ENCODE results near the gene EFCAB8. TPM values are rescaled to one million over a fixed set of nuclear protein-coding genes. Genes with fewer than 3 reads are reported as not detected.

EFCAB8 gene
- total RNA-seq, 1 donor from 2014 or later = 1.1 TPM

DNA sequence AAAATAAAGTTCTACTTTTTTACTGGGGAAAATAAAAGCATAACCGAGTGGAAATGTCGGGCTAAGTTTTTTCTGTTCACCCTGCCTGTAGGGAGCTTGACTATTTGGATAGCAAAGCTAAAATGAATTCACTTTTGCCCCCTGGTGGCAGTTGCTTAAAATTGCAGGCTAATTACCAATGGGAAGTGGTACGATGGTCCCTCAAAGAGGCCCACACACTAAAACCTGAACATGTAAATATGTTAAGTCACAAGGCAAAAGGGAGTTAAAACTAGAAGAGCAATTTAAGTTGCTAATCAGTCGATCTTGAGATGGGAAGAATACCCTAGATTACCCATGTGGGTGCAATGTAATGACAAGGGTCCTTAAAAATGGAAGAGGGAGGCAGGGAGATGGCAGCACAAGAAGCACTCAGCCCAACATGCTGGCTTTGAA is 146.4 kb downstream of the EFCAB8 start:
- DNase-seq (ENCODE audit: low spot score) = no peak

DNA sequence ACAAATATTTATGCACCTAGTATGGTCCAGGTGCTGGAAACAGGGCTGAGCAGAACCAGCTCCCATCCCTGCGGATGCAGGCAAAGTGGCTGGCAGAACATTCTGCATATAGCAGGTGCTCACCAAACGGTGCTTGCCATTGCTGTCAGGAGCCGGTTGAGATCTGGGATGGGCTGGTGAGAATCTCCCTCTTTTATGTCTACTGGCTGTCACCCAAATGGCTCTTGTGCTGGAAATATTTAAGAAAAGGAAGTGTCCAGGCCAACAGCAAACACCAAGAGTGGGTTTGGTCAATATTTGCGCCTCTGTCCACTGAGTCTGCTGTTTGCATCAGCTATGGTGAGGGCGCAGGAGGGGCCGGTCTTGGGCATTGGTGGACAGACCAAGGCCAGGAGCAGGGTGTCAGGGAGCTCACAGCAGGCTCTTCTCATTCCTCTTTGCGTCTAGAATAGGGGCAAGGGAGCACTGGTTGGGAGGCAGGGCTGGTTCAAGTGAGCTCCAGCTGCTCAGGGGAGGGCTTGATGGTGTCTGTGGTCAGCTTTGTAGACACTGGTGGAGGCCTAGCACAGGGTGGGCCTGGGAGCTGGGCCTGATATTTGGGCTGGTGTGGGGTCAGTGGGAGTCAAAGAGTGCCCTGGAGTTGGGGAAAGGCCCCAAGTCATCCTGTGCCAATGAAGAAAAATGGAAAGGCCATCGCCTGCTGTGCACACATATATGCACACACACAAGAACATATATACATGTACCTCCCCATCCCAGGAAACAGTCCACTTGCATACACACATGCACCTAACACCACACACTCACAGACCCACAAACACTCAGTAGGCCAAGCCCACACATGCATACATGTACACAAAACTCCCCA is 147.4 kb downstream of the EFCAB8 start:
- no peaks in the 10 kb centered on the region for H3K9me3 Mint-ChIP-seq (ENCODE audit: unreplicated experiment)
- H3K36me3 Mint-ChIP-seq (ENCODE audit: low read depth, unreplicated experiment) = peaks cover 4% of the 10 kb centered on the region
- H3K27me3 Mint-ChIP-seq (ENCODE audit: unreplicated experiment) = peaks cover 7% of the 10 kb centered on the region
- DNase-seq (ENCODE audit: low spot score) = no peak
- H3K27ac Mint-ChIP-seq (ENCODE audit: unreplicated experiment) = no peak overlapping the region
- TF ChIP-seq, protein P1, sequence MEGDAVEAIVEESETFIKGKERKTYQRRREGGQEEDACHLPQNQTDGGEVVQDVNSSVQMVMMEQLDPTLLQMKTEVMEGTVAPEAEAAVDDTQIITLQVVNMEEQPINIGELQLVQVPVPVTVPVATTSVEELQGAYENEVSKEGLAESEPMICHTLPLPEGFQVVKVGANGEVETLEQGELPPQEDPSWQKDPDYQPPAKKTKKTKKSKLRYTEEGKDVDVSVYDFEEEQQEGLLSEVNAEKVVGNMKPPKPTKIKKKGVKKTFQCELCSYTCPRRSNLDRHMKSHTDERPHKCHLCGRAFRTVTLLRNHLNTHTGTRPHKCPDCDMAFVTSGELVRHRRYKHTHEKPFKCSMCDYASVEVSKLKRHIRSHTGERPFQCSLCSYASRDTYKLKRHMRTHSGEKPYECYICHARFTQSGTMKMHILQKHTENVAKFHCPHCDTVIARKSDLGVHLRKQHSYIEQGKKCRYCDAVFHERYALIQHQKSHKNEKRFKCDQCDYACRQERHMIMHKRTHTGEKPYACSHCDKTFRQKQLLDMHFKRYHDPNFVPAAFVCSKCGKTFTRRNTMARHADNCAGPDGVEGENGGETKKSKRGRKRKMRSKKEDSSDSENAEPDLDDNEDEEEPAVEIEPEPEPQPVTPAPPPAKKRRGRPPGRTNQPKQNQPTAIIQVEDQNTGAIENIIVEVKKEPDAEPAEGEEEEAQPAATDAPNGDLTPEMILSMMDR (IDR thresholded peaks at IDR 0.05; ENCODE audit: unreplicated experiment) = no peak
- peaks cover 6% of the 10 kb centered on the region for H3K4me1 Mint-ChIP-seq (ENCODE audit: unreplicated experiment)
- no peak overlapping the region for H3K4me3 Mint-ChIP-seq (ENCODE audit: unreplicated experiment)

More for the DNA sequence above, 146.4 kb downstream of the EFCAB8 start:
- Mint-ChIP-seq H3K27me3 (ENCODE audit: unreplicated experiment) (peaks cover 8% of the 10 kb centered on the region), H3K36me3 (ENCODE audit: low read depth, unreplicated experiment) (peaks cover 4% of the 10 kb centered on the region), H3K4me1 (ENCODE audit: unreplicated experiment) (peaks cover 6% of the 10 kb centered on the region), H3K27ac (ENCODE audit: unreplicated experiment) (no peak overlapping the region), H3K4me3 (ENCODE audit: unreplicated experiment) (no peak overlapping the region), H3K9me3 (ENCODE audit: unreplicated experiment) (no peaks in the 10 kb centered on the region)
- TF ChIP-seq, protein P1 (IDR thresholded peaks at IDR 0.05; ENCODE audit: unreplicated experiment) = peak; percentile 97

DNA sequence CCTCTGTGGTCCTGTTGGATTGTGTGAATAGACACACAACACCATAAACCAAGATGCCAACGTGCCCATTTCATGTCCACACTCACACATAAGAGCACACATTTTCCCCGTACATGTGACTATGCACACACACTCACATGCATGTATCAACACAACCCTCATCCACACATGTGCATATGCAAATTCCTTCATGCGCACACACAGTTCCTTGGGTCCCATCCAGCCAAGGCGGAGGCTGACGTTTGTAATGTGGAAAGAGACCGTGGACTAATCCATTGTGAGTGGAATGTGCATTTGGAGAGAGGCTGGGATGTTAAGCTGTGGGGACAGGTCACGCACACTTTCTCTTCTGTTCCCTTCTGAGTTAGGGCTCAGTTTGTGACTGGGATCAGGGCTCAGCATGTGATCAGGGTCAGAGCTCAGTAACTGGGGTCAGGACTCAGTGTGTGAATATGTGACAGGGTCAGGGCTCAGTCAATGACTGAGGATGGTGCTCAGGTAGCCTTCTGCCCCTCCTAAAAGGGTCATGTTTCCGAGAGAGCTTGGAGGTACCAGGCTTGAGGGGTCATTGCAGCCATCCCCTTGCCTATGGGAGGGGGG is 148.2 kb downstream of the EFCAB8 start:
- no peak for DNase-seq (ENCODE audit: low spot score)
- TF ChIP-seq, protein P1 (IDR thresholded peaks at IDR 0.05; ENCODE audit: unreplicated experiment) = no peak
- Mint-ChIP-seq H3K36me3 (ENCODE audit: low read depth, unreplicated experiment) (peaks cover 4% of the 10 kb centered on the region), H3K27ac (ENCODE audit: unreplicated experiment) (no peak overlapping the region), H3K4me1 (ENCODE audit: unreplicated experiment) (peaks cover 6% of the 10 kb centered on the region), H3K9me3 (ENCODE audit: unreplicated experiment) (no peaks in the 10 kb centered on the region), H3K4me3 (ENCODE audit: unreplicated experiment) (no peak overlapping the region), H3K27me3 (ENCODE audit: unreplicated experiment) (peaks cover 7% of the 10 kb centered on the region)

GRCh38 chr20:33007376-33008335 is 148.9 kb downstream of the EFCAB8 start, which contains the start of gene BPIFB2:
Gene BPIFB2 (plus strand): TSS chr20:33007704. CDS start chr20:33008575, 871 bp downstream.
- Mint-ChIP-seq H3K27me3 (ENCODE audit: unreplicated experiment) (peaks cover 7% of the 10 kb centered on the region), H3K9me3 (ENCODE audit: unreplicated experiment) (no peaks in the 10 kb centered on the region), H3K4me3 (ENCODE audit: unreplicated experiment) (no peak within 1 kb of the TSS), H3K36me3 (ENCODE audit: low read depth, unreplicated experiment) (peaks cover 4% of the 10 kb centered on the region), H3K27ac (ENCODE audit: unreplicated experiment) (no peak within 1 kb of the TSS), H3K4me1 (ENCODE audit: unreplicated experiment) (peaks cover 6% of the 10 kb centered on the region)
- no peak for DNase-seq (ENCODE audit: low spot score)
- TF ChIP-seq, protein P1 (IDR thresholded peaks at IDR 0.05; ENCODE audit: unreplicated experiment) = no peak

All from endothelial cell (in vitro differentiated cells).